ENCODE measurements around the gene MED15. TPM values are rescaled to one million over a fixed set of nuclear protein-coding genes. Genes with fewer than 3 reads are reported as not detected.
A peak's percentile ranks its signal among the peaks of the same experiment; 100 is the strongest.

The MED15 gene
- total and polyA plus RNA-seq, 2 of the 4 experiments (the other 2 are of a cell fraction): 19.0 to 68.8 TPM

- Histone ChIP-seq H3K9ac (ENCODE audit: low read depth, low read length) (peak overlapping the region; percentile 84), H3K18ac (ENCODE audit: low read depth, low read length) (peak overlapping the region; percentile 62), H2AK5ac (ENCODE audit: low read depth, low read length) (peak overlapping the region; percentile 92), H2AK9ac (replicated peaks; ENCODE audit: low read depth, low read length, poor library complexity) (peak overlapping the region; percentile 98), H3K27me3 (ENCODE audit: control insufficient read depth, insufficient read depth, low read length) (no peaks in the 10 kb centered on the region), H2BK120ac (ENCODE audit: low read depth, low read length) (peak overlapping the region; percentile 76), H3K9me1 (ENCODE audit: insufficient read depth, low read length) (peaks cover 11% of the 10 kb centered on the region), H4K20me1 (ENCODE audit: insufficient read depth, low read length) (peaks cover 33% of the 10 kb centered on the region), H3K27ac (ENCODE audit: insufficient read depth, low read length) (peak overlapping the region; percentile 75), H2BK20ac (ENCODE audit: low read depth, low read length) (peak overlapping the region; percentile 11; the same call in 1 of the 2 replicates), H3K9me3 (ENCODE audit: control insufficient read depth, insufficient read depth, low read length) (no peaks in the 10 kb centered on the region), H3K56ac (ENCODE audit: extremely low read depth, insufficient read depth, low read length) (peak overlapping the region; percentile 88), H3K4ac (ENCODE audit: low read depth, low read length) (peak overlapping the region; percentile 90), H3K23ac (ENCODE audit: low read depth, low read length) (peak overlapping the region; percentile 99), H3K79me1 (ENCODE audit: low read depth in 1 of 2, low read length in 2 of 2) (peaks cover 26 to 53% of the 10 kb centered on the region in 2 experiments), H2AFZ (replicated peaks; ENCODE audit: low read length, poor library complexity) (peak overlapping the region; percentile 96), H4K91ac (ENCODE audit: insufficient read depth, low read depth, low read length) (peak overlapping the region; percentile 86), H2BK15ac (ENCODE audit: low read depth, low read length) (peak overlapping the region; percentile 71), H3K4me3 (ENCODE audit: insufficient read depth, low read depth, low read length) (peak overlapping the region; percentile 71), H4K5ac (ENCODE audit: low read depth, low read length) (peak overlapping the region; percentile 79), H4K8ac (ENCODE audit: low read depth in 2 of 2, low read length in 2 of 2) (peak overlapping the region; percentile 73 to 85), H3K4me1 (ENCODE audit: control insufficient read depth, insufficient read depth, low read length) (peaks cover 3% of the 10 kb centered on the region), H2BK5ac (ENCODE audit: low read depth, low read length, poor library complexity, severe bottlenecking) (peak overlapping the region; percentile 84), H3K4me2 (ENCODE audit: low read depth, low read length) (peak overlapping the region; percentile 88), H3K36me3 (ENCODE audit: control insufficient read depth, insufficient read depth, low read length) (no peaks in the 10 kb centered on the region; the same call in 1 of the 2 replicates), H3K14ac (replicated peaks; ENCODE audit: low read depth, low read length) (peak overlapping the region; percentile 99)
- DNase-seq (peak; percentile 87), ATAC-seq (ENCODE audit: low read depth) (peak; percentile 95)
- POLR2A ChIA-PET (ENCODE audit: unreplicated experiment): interaction anchor here (0.7 kb wide), 1 partner anchor 11 kb away, joined by 3 read pairs; no protein-coding TSS in a partner anchor
- 0% methylated on average over 14 of the region's 54 CpGs; no CpG with 5 or more reads in 1 of the 2 experiments for WGBS, 2 experiments (ENCODE audit: extremely low coverage in 2 of 2, insufficient read length in 1 of 2)
- TSS peak; percentile 46 for BruUV-seq (replicated peaks)
- dilution Hi-C loops (cut with HindIII; ENCODE audit: low sequenced_read_pairs, unreplicated experiment) (no loop called here), in situ Hi-C loops (cut with MboI; ENCODE audit: low sequenced_read_pairs) (no loop called here), intact Hi-C loops (cut with micrococcal nuclease) (loop anchor here (1.0 to 5.0 kb wide), 3 partner anchors 39 to 78 kb away; partner anchors contain the start of gene SCARF2)
- CTCF ChIA-PET: no interaction called here
- TF ChIP-seq CHD1 (IDR thresholded peaks at IDR 0.05; ENCODE audit: low read depth, low read length): no peak
- no peak for TF ChIP-seq MAFK (IDR thresholded peaks at IDR 0.05; ENCODE audit: low read depth, low read length)
- TF ChIP-seq CTCF (conservative IDR thresholded peaks at IDR 0.05; ENCODE audit: low read depth, low read length): peak; percentile 90
- peak; percentile 51; the same call in 1 of the 2 replicates for TF ChIP-seq MXI1 (IDR thresholded peaks at IDR 0.05; ENCODE audit: borderline replicate concordance, low read depth, low read length)
- TF ChIP-seq POLR2A (IDR thresholded peaks at IDR 0.05; ENCODE audit: low read depth, low read length): peak; percentile 93
- no peak for TF ChIP-seq FOS (IDR thresholded peaks at IDR 0.05; ENCODE audit: low read depth, low read length)
- no peak for TF ChIP-seq CEBPB (IDR thresholded peaks at IDR 0.05; ENCODE audit: low read depth, low read length)
- peak; percentile 69 for TF ChIP-seq RAD21 (IDR thresholded peaks at IDR 0.05; ENCODE audit: low read length)
- no peak for TF ChIP-seq RCOR1 (IDR thresholded peaks at IDR 0.05; ENCODE audit: insufficient replicate concordance, low read length)
- no peak for TF ChIP-seq ELK1 (IDR thresholded peaks at IDR 0.05; ENCODE audit: borderline replicate concordance, low read depth, low read length)
- TF ChIP-seq MAZ (IDR thresholded peaks at IDR 0.05; ENCODE audit: borderline replicate concordance, low read depth, low read length): peak; percentile 92
- TF ChIP-seq USF2 (IDR thresholded peaks at IDR 0.05; ENCODE audit: low read depth, low read length): peak; percentile 96
- no peak for TF ChIP-seq RFX5 (IDR thresholded peaks at IDR 0.05; ENCODE audit: low read depth, low read length)
- peak; percentile 65 for TF ChIP-seq SMC3 (IDR thresholded peaks at IDR 0.05; ENCODE audit: low read depth, low read length)
Measured at GRCh38 chr22:20495861-20496681, 11.3 kb upstream of the MED15 start.

All from IMR-90 (cell line).